GM15510 (cell line): ENCODE measurements around the gene FBXO11.

ENCODE experiments used
- POLR2A ChIP-seq: IDR thresholded peaks from 3 replicates; pipeline ENCODE4 v1.6.1; 2011; ENCODE audit warnings: borderline replicate concordance; ENCODE audit not compliant: insufficient read length; ENCODE audit errors: extremely low read depth

FBXO11 gene

DNA sequence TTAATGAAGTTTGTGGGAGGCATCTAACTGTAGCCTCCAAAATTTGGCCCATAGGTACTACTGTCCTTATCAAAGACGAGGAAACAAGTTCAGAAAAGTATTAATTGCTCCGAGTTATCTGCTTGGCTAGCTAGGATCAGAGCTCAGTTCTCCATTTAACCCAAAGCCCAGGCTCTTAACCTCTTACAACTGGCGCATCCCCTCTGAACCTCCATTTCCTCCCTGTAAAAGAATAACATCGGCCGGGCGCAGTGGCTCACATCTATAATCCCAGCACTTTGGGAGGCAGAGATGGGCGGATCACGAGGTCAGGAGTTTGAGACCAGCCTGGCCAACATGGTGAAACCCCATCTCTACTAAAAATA is 126.9 kb downstream of the FBXO11 start:
- TF ChIP-seq POLR2A = no peak

DNA sequence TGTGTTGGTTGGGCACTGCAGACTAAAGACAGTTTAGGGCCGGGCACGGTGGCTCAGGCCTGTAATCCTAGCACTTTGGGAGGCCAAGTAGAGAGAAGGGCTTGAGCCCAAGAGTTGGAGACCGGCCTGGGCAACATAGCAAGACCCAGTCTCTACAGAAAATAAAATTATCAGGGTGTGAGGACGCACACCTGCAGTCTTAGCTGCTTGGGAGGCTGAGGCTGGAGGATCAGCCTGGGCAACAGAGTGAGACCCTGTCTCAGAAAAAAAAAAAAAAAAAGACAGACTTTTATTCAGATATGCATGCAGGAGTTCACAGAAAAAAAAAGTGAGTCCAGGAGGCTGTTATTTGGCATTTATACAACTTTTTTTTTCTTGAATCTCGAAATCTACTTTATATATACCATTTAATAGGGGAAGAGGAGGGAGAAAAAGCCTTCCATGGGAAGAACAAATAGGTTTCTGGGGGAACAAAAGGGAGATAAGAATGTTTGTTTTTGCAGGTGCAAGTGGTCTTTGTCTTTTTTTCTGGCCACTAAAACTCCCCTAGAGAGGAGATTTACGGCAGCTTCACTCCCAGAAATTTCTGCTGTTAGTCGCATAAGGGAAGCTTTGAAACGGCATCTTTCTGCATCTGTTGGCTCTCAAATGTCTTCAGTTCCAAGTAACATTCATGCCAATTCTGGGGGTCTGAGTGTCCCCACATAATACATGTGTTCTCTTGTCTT is 127.4 kb downstream of the FBXO11 start:
- no peak for TF ChIP-seq POLR2A

GRCh38 chr2:47777277-47777937 is 128.9 kb downstream of the FBXO11 start:
- TF ChIP-seq POLR2A = no peak

GRCh38 chr2:47774567-47774966 is 131.7 kb downstream of the FBXO11 start:
- TF ChIP-seq POLR2A = no peak

DNA sequence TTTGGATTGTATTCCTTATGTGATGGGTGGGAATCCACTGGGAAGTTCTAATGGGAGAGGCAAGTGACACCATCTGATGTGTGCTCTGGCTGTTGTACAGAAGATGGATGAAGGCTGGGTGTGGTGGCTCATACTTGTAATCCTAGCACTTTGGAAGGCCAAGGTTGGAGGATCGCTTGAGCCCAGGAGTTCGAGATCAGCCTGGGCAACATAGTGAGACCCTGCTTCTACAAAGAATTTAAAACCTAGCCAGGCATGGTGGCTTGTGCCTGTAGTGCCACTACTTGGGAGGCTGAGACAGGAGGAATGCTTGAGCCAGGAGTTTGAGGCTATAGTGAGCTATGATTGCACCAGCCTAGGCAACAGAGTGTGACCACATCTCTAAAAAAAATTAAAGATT is 134.0 kb downstream of the FBXO11 start:
- TF ChIP-seq POLR2A = no peak

DNA sequence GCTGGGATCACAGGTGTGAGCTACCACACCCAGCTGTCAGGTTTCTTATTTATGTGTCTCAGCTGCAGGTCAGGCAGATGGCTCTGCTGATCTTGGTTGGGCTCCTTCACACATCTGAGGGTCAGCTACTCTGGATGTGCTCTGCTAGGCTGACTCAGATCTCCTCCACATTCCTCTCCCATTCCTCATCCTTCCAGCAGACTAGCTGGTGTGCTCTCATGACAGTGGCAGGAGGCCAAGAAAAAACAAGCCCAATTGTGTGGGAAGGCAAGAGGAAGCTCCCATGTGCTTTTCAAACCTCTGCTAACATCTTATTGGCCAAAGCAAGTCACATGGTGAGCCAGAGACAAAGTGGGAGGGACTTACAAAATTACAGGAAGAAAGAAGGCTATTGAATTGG is 135.1 kb downstream of the FBXO11 start:
- no peak for TF ChIP-seq POLR2A

DNA sequence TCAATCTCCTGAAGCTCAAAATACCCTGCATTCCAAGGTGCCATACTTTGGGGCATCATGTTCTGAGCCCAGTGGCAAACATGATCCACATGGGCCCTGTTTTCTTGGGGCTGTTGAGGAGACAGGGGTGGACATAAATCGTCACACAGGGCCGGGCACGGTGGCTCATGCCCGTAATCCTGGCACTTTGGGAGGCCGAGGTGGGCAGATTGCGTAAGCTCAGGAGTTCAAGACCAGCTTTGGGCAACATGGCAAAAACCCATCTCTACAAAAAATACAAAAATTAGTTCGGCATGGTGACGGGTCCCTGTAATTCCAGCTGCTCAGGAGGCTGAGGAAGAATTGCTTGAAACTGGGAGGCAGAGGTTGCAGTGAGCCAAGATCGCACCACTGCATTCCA is 137.0 kb downstream of the FBXO11 start:
- TF ChIP-seq POLR2A = no peak

DNA sequence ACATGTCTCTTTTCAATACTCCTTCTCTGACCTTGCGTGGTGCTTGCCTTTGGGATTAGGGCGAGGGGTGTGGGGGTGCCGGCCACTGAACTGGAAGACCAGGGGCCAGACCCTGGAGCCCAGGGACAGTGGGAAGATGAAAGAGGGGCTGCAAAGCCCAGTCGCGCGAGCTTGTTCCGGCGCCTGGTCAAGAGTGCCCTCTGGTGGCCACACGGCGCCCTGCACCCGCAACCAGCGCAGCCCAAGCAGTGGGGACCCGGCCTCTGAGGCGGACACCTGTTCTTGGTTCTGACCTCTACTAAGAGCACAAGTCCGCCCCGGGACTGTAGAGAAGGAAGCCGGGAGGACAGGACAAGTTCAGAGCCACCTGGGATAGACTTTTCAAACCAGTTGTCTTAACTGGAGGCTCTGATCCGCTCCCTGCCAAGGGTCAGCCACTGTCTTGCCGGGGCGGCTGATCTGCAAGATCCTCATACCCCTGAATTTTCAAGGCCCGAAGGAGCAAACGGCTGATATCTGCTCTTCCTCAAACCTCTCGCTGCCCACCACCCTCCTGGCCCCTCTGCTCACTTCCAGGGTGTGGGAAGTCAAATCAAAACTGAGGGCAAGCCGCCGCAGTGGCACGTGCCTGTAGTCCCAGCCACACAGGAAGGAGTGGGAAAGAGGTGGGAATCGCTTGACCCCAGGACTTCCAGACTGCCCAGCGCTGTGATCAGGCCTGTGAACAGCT is 138.3 kb downstream of the FBXO11 start:
- no peak for TF ChIP-seq POLR2A

- TF ChIP-seq POLR2A = no peak
Observed at GRCh38 chr2:47767497-47767844, 138.8 kb downstream of the FBXO11 start.

GRCh38 chr2:47751856-47752414 is 154.4 kb downstream of the FBXO11 start:
- no peak for TF ChIP-seq POLR2A

GRCh38 chr2:47747878-47748277 is 158.4 kb downstream of the FBXO11 start:
- no peak for TF ChIP-seq POLR2A

GRCh38 chr2:47744074-47744473 is 162.2 kb downstream of the FBXO11 start:
- no peak for TF ChIP-seq POLR2A

GRCh38 chr2:47741637-47742036 is 164.7 kb downstream of the FBXO11 start:
- no peak for TF ChIP-seq POLR2A

DNA sequence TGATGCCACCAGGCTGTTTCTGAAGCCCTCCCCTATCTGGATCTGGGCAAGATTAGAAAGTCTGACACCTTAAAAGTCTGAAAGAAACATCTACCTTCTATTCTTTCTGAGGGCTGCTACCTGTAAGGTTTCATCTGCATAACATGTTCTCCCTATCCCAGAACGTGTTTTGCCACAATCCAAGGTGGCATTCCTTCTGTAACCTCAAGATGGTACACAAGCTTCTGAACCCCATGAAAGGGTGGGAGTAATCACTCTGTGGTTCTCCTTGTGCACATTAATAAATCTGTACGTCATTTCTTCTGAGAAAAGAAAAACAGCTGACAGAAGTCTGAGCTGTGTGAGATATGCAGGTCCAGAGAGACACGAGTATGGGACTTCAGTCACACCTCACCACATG is 165.2 kb downstream of the FBXO11 start:
- no peak for TF ChIP-seq POLR2A
